OCI-LY3 (cell line): Measurements from ENCODE around the gene CASK.

ENCODE experiments used
- H2AFZ ChIP-seq: fragments of 200-600, 300-600 bp; shearing (Covaris generic); 2 replicates; pipeline ENCODE4 v1.6.0; 2014; ENCODE audit warnings: antibody characterized with exemption, low read depth, low read length
- H3K27ac ChIP-seq: fragments of 200-600, 300-600 bp; sonication (generic); 2 replicates; pipeline ENCODE4 v1.5.1; 2014; ENCODE audit warnings: mild to moderate bottlenecking, low read length, moderate library complexity, mixed read lengths
- H3K27me3 ChIP-seq: fragments of 200-600, 300-600 bp; sonication (generic); 2 replicates; pipeline ENCODE4 v1.6.1; 2014; ENCODE audit warnings: low read depth, low read length, mixed read lengths
- H3K36me3 ChIP-seq: fragments of 200-600, 300-600 bp; sonication (generic); replicated peaks from 2 replicates; pipeline ENCODE3; 2014; ENCODE audit warnings: low read depth, low read length, mixed read lengths
- H3K4me1 ChIP-seq: fragments of 300-600, 200-600 bp; sonication (generic); 2 replicates; pipeline ENCODE4 v1.6.1; 2014; ENCODE audit warnings: low read length, mixed read lengths
- H3K4me2 ChIP-seq: fragments of 200-600, 300-600 bp; sonication (generic); 2 replicates; pipeline ENCODE4 v1.6.1; 2014; ENCODE audit warnings: low read length, mixed read lengths
- H3K4me3 ChIP-seq: fragments of 300-600, 200-600 bp; sonication (generic); 2 replicates; pipeline ENCODE4 v1.5.1; 2014; ENCODE audit warnings: antibody characterized with exemption, mild to moderate bottlenecking, low read length, moderate library complexity
- H3K79me2 ChIP-seq: fragments of 300-600, 200-600 bp; shearing (Covaris generic); 2 replicates; pipeline ENCODE4 v1.6.1; 2014; ENCODE audit warnings: mild to moderate bottlenecking, low read length, mixed read lengths
- H3K9ac ChIP-seq: fragments of 300-600, 200-600 bp; shearing (Covaris generic); 2 replicates; pipeline ENCODE4 v1.6.0; 2014; ENCODE audit warnings: mild to moderate bottlenecking, low read length, moderate library complexity
- H3K9me3 ChIP-seq: fragments of 200-600, 300-600 bp; shearing (Covaris generic); 2 replicates; pipeline ENCODE4 v1.6.1; 2014; ENCODE audit warnings: low read length, mixed read lengths; ENCODE audit not compliant: insufficient read depth
- H4K20me1 ChIP-seq: fragments of 200-600, 300-600 bp; sonication (generic); 2 replicates; pipeline ENCODE4 v1.6.1; 2016; ENCODE audit warnings: low read length, mixed read lengths; ENCODE audit not compliant: insufficient read depth
- CTCF ChIP-seq: fragments of 200-600, 300-600 bp; sonication (generic); IDR thresholded peaks from 2 replicates; pipeline ENCODE4 v1.5.1; 2014; ENCODE audit warnings: antibody characterized with exemption, low read length, low read depth
- EZH2phosphoT487 ChIP-seq: fragments of 200-600 bp; shearing (Covaris generic); IDR thresholded peaks from 2 replicates; pipeline ENCODE4 v1.6.1; 2018; ENCODE audit warnings: antibody characterized with exemption, mixed run types, low read depth

CASK gene

GRCh38 chrX:41887691-41888090 is 35.7 kb downstream of the CASK start:
- peaks cover 52% of the 10 kb centered on the region for H3K4me1 ChIP-seq
- H4K20me1 ChIP-seq: peaks cover 9% of the 10 kb centered on the region; the same call in 1 of the 2 replicates
- H3K9me3 ChIP-seq: no peaks in the 10 kb centered on the region
- peaks cover 10% of the 10 kb centered on the region for H3K36me3 ChIP-seq
- no peak overlapping the region for H3K9ac ChIP-seq
- H3K79me2 ChIP-seq: peaks cover 83% of the 10 kb centered on the region
- TF ChIP-seq EZH2phosphoT487 (no peak), CTCF (no peak)
- 0 out of 2 replicates have a peak overlapping the region, but pooled peaks have one; percentile 57 for H3K4me2 ChIP-seq
- no peak overlapping the region for H3K4me3 ChIP-seq
- H2AFZ ChIP-seq: no peak overlapping the region
- no peaks in the 10 kb centered on the region for H3K27me3 ChIP-seq
- 0 out of 2 replicates have a peak overlapping the region, but pooled peaks have one; percentile 47 for H3K27ac ChIP-seq

GRCh38 chrX:41885724-41886123 is 37.6 kb downstream of the CASK start:
- no peaks in the 10 kb centered on the region for H3K9me3 ChIP-seq
- H3K79me2 ChIP-seq: peaks cover 91% of the 10 kb centered on the region
- H3K4me2 ChIP-seq: peak overlapping the region; percentile 57
- peaks cover 20% of the 10 kb centered on the region for H4K20me1 ChIP-seq
- H3K9ac ChIP-seq: peak overlapping the region; percentile 4; the same call in 1 of the 2 replicates
- H2AFZ ChIP-seq: no peak overlapping the region
- peak overlapping the region; percentile 28 for H3K4me3 ChIP-seq
- TF ChIP-seq CTCF (no peak), EZH2phosphoT487 (no peak)
- H3K36me3 ChIP-seq: peaks cover 8% of the 10 kb centered on the region
- peak overlapping the region; percentile 47 for H3K27ac ChIP-seq
- no peaks in the 10 kb centered on the region for H3K27me3 ChIP-seq
- peaks cover 62% of the 10 kb centered on the region for H3K4me1 ChIP-seq

- Histone ChIP-seq H3K4me2 (peak overlapping the region; percentile 33), H3K9ac (no peak overlapping the region), H3K27ac (0 out of 2 replicates have a peak overlapping the region, but pooled peaks have one; percentile 25), H3K27me3 (no peaks in the 10 kb centered on the region), H3K79me2 (peaks cover 93% of the 10 kb centered on the region), H4K20me1 (peaks cover 25% of the 10 kb centered on the region), H3K36me3 (peaks cover 8% of the 10 kb centered on the region), H3K9me3 (no peaks in the 10 kb centered on the region), H3K4me3 (no peak overlapping the region), H3K4me1 (peaks cover 46% of the 10 kb centered on the region), H2AFZ (no peak overlapping the region)
- no peak for TF ChIP-seq EZH2phosphoT487
- no peak for TF ChIP-seq CTCF
These were observed 42.2 kb downstream of the CASK start for GRCh38 chrX:41881166-41881565.

DNA sequence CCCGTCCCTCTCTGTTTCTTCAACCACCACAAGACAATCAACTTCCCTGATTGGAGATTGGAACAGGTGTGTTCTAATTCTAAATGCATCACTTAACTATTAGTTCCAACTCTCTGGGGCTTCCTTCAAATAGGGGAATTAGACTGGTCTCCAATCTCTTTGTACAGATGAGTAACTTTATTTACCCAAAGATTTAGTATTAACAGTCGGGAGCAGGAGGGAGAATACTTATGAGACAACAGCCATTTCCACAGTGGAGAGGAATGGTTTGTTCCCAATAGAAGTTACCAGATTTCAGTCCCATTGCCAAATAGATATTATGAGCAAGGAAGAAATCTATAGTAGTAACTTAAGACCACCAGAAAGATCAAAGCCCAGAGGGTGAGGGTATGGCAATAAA is 46.2 kb downstream of the CASK start:
- H3K4me2 ChIP-seq: peak overlapping the region; percentile 29
- peaks cover 22% of the 10 kb centered on the region for H4K20me1 ChIP-seq
- H3K9ac ChIP-seq: no peak overlapping the region
- no peak for TF ChIP-seq EZH2phosphoT487
- no peak for TF ChIP-seq CTCF
- H3K4me3 ChIP-seq: no peak overlapping the region
- no peaks in the 10 kb centered on the region for H3K9me3 ChIP-seq
- no peaks in the 10 kb centered on the region for H3K27me3 ChIP-seq
- H3K27ac ChIP-seq: no peak overlapping the region
- peaks cover 69% of the 10 kb centered on the region for H3K79me2 ChIP-seq
- no peak overlapping the region for H2AFZ ChIP-seq
- peaks cover 12% of the 10 kb centered on the region for H3K4me1 ChIP-seq
- no peaks in the 10 kb centered on the region for H3K36me3 ChIP-seq
